Testis (tissue), 2 donors: ENCODE results near the gene GRIK4.

Source experiments
- CTCF ChIP-seq, 3 experiments: fragments of 450-650 bp in 2 of 3; fragments of 200-600 bp in 1 of 3; sonication (generic) in 1 of 3; IDR thresholded peaks; one replicate each; pipeline ENCODE4 v1.5.1; 2016 to 2019; ENCODE audit warnings: antibody characterized with exemption in 3 of 3, mild to moderate bottlenecking in 2 of 3, moderate library complexity in 1 of 3
- POLR2A ChIP-seq: fragments of 450-650 bp; IDR thresholded peaks from one replicate; pipeline ENCODE4 v1.6.1; 2017; ENCODE audit warnings: antibody characterized with exemption, mild to moderate bottlenecking, moderate library complexity

DNA sequence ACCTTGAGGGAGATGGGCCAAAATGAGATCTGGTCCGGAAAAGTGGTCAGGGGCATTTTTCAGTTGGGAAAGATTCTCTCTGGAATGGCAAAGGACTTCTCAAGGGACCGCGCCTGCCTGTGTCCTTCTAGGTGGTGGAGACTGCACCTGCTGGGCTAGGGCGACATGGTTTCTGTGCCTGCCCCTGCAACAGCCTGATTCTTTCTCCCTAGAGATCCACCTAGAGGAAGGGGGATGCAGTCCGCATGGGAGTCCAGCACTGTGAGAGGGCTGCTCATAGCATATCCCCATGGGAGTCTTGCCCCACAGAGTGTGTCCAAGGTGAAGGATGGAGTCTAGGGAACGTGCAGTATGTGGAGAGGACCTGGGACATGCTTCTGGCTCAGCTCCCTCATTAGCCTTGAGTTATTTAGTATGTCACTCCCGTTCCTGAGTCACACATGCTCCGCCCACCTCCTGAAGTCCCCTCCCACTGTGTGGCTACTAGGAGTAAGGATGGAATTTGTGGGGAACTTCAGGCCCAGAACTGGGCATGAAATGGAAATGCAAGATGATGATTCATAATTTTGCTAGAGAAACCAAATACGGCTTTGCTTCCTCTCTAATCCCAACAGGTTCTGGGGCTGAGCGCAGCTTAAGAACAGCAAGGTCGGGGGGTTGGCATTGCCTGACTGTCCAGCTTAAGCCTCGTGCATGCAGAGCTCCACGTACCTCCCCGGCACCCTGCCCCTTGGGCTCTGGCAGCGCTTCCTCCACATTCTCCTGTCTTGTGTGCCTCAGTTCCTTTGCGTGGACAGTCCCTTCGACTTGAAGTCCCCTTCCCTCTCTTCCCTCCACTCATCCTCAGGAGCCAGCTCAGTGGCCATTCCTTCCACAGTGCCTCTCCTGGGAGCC, 35.0 kb downstream of the GRIK4 start:
- TF ChIP-seq POLR2A, result no peak
- no peak for TF ChIP-seq CTCF (IDR thresholded peaks at IDR 0.05)
